Measurements from ENCODE around the gene CDC42BPA.

The CDC42BPA gene

DNA sequence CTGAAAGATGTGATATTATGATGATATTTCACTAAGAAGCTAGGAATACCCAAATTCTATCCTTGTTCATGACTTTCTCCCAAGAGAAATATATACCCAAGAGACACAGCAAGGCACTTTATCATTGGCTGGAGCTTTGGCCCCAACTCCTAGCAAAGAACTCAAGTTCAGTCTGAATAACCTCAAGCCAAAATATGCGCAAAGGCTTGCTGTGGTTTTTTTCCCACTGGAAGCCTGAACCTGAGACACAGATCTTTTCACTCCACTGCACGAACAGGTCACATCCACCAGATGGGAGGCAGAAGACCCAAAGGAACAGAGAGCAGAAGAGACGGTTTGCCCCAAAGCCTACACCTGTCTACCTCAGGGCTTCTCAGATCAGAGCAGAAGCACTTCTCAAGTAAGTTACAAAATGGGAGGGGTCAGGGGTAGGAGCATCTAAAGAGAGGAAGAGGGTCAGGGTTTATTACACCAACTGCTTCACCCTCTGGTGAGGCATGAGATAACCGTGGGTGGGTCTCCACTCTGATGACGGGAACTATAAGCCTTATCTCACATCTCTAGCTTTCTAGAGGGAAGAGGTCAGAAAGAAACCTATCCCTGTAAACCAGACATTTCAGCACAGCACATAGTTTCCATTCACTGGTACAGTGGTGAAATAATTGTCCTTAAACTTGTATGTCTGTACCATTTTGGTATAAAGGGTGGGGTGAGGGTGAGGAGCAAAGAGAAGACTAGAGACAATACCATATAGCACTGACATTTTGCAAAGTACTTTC is 17.1 kb upstream of the CDC42BPA start:
- DNase-seq, result no peak

DNA sequence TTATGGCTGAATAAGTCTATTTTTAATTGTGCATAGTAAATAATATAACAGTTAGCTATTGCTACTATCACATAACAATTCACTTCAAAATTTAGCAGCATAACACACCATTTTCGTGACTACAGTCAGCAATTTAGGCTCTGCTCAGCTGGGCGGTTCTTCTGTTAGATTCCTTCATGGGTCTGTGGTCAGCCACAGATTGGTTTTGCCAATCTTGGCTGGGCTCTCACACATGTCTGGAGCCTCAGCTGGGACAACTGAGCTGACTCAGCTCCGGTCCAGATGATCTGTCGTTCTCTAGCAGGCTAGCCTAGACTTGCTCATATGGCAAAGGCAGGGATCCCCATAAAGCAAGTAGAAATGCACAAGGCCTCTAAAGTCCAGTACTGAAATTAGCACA is 15.1 kb upstream of the CDC42BPA start:
- DNase-seq, result no peak

DNA sequence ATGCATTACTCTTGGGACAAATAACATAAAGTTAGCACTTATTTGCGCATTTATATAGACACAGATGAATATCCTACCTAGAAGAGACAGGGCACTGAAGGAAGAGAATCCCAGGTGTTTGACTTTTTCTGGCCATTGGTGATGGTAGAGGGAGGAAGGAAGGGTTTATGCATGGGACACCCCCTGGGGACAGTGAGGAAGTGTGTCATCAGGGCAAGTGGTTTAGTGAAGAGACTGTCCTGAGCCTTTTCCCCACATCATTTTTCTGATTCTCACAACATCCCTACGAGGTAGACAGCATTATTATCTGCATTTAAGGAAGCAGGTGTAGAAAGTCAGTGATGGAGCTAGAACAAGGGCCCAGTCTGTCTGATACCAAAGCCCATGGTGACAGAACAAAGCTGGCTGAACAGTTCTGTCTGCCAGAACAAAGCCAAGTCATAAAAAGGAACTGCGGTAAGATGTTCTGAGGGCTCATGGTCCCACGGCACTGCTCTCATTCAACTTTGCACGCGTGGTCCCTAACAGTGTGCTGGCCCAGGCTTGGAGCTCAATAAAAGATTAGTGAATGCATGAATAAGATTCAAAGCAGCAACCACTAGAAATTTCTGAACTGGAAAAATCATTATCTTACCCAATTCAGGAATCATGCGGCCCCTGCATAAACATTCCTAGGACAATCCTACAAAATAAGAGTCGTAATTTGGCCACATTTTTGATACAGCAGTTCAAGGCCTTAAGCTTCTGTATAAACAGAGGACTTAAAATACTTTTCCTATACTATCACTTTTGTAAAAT is 12.2 kb upstream of the CDC42BPA start:
- DNase-seq, result no peak

DNA sequence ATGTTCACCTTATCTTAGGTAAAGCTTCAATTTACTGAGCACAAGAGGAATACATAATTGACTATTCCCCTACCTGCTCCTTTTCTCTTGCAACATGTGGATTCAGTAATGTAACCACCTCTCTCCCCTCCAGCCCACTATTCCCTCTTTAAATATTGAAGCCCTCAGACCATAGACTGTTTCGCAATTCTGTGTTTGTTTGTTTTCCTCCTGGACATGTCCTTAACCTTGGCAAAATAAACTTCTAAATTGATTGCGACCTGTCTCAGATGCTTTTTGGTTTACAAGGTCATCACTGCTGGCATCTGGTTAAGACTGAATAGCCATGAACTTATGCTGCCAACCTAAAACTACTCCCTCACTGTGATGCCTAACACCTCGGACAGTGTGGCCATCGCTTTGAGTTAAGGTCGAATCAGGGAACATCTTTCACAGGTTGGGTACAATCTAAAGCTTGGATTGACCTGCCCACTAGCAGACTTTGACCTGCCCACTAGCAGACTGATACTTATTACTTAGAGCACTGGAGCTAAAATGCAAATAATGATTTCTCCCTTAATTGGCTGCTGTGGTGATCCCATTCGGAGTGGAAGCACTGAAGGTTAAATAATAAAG is 10.2 kb upstream of the CDC42BPA start:
- no peak for DNase-seq

DNA sequence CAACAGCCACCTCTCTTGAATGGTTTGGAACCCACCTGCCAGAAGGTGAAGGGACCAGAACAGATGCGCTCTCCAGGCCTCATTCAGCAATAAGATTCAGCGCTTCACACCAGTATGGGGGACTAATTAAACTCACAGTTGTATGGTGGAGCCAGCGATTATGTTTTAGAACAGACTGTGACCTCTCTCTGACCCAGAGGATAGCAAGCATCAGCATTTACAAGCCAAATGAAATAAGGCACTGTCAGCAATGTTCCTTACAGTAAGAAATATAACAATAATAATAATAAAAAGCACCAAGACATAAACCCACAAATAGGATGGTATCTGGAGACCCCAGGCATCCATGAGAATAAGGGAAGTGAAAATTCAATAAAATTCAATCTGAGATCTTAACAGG is 6.9 kb upstream of the CDC42BPA start:
- DNase-seq, result no peak

DNA sequence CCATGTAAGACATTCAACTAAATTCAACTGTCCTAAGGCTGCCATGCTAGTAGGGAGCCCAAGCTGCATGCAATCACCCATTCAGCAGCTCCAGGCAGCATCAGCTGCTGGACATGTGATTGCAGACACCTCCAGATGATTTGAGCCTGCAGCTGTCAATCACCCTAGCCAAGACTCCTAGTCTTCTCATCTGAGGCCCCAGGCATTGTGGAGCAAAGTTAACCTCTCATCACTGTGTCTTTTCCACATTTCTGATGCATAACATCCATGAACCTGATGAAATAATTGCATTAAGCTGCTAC is 5.6 kb upstream of the CDC42BPA start:
- no peak for DNase-seq

DNA sequence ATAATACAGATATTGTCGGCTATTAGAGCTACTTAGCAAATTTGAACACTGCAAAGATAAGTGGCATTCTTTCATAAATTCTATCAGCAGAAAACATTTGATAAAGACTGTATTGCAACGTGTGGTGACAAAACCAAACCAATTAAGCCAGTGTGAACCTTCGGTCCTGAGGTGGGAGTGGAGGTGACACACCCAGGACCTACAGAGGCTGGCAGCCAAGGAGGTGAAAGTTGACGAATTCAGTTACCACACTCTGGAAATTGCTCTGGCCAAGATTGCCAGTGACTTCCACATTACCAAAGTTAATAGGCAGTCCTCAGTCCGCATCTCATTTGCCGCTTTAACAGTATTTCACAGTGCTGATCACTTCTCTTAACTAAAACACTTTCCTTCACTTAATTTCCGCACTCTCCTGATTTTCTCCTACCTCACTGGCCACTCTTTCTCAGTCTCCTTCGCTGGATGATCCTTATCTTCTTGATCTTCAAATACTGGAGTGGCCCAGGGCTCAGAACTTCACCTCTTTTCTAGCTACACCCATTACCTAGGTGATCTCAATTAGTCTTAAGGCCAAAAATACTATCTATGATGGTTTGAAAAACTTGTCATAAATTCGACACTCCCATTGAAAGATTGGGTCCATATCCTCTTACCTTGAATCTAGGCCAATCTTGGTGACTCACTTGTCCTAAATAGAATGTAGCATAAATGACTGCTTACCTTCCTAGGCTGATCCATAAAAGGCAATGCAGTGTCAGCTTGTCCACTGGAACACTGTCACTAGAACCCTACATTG is 5.1 kb upstream of the CDC42BPA start:
- DNase-seq, result no peak

DNA sequence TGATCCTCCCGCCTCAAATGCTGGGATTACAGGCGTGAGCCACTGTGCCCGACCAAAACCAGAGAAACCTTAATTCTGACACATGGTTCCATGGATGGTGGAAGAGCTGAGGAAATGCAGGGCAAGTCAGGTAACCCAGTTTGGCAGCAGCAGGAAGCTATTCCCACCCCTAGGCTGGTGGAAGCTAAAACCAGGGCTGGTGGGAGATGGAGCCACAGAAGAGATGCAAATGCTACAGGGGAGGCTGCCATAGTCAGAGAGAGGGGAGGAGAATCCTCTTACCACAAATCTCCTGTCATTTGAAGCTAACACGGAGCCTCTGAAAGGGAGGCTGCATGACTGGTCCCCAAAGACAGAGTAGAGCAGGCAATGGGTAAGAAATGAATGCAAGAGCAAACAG is 4.1 kb upstream of the CDC42BPA start:
- no peak for DNase-seq

DNA sequence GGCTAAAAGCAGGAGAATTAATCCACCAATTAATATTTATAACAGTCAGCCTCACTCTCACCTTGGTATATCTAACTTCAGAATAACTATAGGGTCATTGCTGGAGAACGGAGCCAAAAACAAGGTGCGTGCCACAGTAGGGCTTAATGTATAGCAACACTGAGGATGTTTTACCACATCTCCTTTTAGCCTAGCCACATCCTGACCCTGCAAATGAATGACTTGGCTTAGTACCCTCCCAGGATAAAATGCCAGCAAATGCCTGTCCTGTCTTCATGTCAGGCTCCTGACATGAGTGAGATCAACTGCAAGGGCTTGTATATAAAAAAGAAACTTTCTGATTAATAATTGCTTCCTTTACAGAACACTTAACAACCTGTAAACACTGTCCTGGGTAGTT is 2.7 kb upstream of the CDC42BPA start:
- DNase-seq, result no peak

DNA sequence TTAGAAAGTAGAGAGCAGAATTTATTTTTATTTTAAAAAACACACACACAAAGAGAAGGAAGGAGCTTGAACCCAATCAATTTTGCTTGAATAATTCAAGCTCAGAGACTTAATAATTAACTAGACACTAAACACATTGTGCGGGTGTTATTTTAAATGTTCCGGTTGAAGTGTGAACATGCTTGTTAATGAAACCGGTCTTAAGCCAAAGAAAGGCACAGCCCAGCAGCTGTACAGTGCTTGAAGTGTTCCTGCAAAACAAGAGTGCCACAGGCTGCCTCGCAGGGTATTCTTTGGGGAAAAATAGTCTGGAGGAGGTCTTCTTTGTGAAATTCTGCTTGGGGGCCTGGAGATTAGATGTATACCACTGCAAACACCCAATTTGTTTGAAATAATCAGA is 2.2 kb upstream of the CDC42BPA start:
- no peak for DNase-seq

DNA sequence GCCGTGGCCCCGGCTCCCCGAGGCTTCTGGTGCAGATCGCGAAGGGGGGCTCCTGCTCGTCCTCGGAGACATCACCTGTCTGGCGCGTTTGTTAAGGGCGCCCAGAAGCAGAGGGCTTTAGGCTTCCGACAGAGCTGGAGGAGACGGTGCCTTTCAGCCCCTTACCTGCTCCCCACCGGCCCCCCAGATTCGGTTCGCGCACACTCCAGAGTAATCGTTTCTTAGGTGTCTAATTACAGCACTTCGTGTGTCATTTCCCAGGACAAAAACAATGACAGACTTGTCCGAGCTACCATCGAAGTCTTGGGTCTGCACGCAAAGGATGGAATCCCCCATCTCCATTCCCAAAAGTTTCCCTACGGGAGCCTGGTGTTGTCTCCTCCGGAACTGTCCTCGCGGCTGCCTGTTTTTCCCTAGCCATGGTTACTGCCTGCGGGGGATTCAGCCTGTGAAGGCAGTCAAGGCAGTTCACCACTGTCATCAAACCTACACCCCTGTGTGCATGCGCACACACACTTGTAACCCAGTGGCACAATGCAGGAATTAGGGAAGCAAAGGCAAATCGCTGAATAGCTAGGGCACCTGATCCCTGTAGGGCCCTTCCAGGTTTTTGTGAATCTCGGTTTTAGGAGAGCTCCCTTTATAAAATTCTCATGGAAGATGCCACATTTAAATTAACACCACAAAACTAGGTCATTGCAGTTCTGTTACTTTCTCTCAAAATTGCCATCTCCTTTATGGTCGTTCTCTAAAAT is 738 bp upstream of the CDC42BPA start:
- DNase-seq, result peak in 1 of 2 experiments; percentile 50

DNA sequence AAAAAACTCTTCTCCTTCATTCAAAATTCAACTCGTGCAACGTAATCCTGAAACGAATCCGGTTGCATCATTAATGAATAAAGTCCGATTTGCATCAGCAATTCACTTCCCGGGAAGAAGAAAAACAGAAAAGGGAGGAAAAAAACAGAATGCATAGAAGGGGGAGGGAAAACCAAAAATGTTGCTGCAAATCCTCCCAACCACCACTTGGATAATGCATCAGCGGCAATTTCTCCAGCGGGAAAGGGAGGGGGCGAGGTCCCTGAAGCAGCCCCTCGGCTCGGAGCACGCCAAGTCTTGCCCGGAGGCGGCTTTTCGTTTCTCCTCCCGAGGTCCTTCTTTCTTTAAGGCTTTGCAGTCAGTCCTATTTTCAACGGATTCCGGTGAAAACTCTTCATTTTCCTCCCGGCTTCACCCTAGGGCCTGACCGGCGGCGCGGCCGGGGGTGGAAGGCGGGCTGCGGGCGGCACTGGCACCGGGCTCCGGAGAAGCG is 723 bp downstream of the CDC42BPA start:
- no peak for DNase-seq

DNA sequence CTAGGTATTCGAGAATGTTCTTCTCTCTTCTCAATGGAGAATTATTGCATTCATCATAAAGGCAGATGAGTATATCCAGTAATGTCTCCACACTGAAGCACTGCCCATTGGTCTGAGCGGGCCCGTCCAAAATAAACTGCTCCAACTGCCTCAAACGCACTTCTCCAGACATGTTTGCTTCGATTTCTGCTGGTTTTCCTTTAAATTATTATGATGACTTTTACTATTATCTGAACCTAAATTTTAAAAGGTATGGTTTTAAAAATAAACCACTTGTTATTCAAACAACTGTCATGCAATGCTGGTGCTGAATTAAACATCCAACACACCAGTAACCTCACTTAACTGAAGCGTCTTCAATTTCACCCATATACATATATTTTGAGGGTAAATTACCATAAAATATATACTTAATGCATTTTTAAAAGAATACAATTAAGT is 1.3 kb downstream of the CDC42BPA start:
- no peak for DNase-seq

DNA sequence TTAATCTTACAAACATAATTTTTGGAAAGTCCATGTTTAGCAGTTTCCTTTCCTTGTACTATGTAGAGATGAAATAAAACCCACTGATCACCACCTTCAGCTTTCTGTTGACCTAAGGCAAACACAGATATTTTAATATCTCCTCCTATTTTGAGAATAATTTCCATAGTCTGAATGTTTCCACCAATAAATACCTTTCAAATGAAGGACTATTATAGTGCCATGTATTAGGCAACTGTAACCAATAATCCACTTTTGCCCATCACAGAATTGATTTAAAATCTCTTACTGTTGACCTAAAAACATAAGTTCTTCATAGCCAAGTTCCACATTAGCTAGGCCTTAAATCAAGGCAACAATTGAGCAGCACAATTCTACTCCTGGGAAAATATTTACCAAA is 1.8 kb downstream of the CDC42BPA start:
- no peak for DNase-seq

DNA sequence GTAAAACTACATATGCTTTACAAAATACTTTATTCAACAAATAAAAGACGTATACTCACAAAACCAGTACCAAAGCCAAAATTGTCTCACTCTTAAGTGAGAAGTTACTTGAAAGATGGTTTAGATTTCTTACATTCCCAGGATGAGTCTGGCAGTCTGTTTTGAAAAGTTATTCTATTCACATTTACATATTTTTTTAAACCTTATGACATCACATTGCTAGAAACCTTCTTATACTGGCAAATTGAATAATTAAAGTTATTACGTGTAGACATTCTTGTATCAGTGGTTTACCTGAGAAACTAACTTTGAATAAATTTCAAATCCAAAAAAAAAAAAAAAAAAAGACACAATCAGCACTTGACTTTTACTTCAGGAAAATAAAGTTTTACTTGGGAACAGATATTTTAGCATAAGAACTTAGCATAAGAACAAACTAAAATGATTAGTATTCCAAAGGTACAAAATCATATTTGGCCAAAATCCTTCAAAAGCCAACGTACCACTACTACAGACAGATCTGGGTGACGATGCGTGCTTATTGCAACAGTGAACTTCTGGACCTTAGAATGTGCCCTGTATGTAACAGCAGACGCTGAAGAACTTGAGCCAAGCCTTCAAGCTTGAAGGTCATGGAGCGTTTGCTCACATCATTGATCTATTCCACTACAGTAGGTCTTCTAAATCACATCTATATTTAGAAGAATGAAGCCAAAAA is 2.5 kb downstream of the CDC42BPA start:
- DNase-seq, result no peak

DNA sequence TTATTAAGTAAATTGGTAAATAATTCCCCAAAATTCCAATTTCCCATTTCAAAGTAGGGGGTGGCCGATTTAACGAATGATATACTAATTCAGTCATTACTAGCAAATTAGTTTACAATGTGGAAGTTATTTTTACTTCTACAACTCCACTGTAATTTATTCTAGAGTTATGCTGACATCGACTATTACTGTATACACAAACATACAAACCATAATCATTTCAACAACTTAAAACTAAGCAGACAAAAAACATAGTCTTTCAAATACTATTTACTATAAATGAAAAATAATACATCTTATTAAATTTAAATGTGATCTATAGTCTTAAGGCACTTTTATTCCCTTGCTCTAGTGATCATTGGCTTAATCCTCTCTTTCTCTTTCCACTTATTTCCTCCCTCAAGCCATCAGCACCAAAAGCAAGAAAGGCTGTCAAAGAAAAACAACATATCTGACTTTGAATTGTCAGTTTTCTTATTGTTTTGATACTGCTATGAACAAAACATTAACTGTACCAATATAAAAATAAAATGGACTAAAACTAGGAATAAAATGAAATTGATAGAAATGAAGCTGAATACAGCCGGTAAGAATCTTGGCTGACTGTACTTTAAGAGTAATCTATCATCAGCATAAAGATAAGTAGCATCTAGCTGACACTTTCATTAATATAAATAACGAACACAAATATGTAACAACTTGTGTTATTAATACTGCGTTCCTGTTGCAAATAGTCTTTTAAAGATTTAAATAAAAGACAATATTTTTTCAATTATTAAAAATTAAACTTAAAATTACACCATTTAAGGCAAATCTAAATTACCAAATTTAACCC is 4.1 kb downstream of the CDC42BPA start:
- DNase-seq, result no peak

DNA sequence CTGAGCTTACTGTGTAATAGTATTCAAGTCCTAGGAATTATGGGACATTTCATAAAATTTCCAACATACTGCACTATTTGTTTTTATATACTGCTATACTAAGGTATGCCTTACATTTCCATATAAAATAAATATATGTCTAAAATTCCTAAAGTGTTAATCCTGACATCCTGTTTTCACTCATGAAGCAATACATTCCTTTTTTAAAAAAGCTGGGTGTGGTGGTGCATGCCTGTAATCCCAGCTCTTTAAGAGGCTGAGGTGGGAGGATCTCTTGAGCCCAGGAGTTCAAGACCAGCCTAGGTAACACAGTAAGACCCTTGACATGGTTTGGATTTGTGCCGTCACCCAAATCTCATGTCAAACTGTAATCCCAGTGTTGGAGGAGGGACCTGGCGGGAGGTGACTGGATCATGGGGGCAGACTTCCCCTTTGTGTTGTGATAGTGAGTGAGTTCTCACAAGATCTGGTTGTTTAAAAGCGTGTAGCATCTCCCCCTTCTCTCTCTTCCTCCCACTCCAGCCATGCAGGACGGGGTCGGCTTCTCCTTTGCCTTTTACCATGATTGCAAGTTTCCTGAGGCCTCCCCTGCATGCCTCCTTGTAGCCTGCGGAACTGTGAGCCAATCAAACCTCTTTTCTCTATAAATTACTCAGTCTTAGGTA is 5.8 kb downstream of the CDC42BPA start:
- no peak for DNase-seq

DNA sequence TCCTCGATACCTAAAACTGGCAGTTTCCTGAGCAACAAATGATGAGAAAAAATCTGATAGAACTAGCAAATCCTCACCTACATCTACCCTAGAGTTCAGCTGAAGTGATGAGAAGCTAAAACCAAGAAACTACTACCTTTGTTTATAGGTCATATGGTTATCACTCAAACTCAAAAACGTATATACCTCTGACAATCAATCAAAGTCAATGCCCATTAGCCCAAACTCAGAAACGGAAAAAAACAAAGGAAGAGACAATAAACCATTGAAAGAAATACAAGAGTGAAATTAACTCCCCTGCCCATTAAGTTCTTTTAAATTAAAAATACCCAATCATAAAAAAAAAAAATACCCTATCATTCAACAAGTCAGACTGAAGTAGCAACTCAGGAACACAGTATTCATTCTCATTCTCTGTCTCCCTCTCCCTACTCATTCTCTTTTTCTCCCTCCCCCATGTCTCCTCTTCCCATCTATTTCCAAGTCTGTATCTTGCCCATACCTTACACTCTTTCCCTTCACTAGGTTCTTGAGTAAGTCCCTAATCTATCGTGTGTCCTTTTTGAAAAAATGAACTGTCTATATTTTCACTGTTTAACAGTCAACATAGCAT is 6.8 kb downstream of the CDC42BPA start:
- DNase-seq, result no peak
